Stimulated activated CD8-positive, alpha-beta memory T cell treated with anti-CD3 and anti-CD28 coated beads, Interleukin-15, amount 100 ng/mL, for 4 hours (primary cell): ENCODE data around the gene DCLRE1A.

Source experiments
- DNase-seq, 2 donors: peaks; one replicate each; pipeline ENCODE4 v3.0.0-alpha.2; 2020; ENCODE audit warnings: low read depth in 2 of 2

The DCLRE1A gene

DNA sequence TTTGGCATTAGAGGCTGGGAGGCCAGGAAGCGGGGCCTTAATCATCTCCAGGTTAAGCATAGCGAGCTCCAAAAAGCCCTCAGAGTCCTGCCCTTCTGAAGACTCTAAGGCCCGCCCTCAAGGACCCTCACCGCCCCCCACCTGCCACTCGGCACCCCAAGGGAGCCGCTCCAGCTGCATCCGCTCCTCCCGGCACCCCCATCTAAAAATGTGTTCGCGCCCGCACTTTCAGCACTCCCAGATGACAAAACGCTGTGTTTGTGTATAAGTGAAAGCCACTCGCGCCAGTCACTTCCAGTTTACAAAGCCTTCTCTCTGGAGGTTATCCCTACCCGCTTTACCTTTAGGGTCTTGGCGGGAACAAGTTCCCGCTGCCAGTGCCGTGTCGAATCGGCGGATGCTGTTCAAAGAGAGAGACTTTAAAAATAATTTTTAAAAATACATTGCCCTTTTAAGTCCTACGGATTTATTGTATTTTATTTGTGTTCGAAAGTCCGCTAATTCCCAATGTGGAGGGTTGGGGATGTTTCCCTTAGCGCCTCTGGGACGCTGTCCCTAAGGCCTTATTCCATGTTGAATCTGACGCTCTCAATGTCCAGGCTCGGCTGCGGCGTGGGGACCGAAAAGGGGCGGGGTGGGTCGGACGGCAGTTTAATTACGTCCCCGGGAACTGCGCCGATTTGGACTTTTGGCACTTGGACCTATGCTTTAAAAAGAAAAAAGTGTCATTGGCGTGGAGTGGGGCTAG lies at the start of gene DCLRE1A, which contains the start of gene NHLRC2:
Gene DCLRE1A, minus strand, starts transcription at position 70 of the 748 bp plus-strand sequence. CDS start 900 bp downstream, outside the sequence.
Gene NHLRC2, plus strand, starts transcription at position 649 of the 748 bp plus-strand sequence. CDS start 212 bp downstream, outside the sequence.
- peak; percentile 35 to 48 for DNase-seq

DNA sequence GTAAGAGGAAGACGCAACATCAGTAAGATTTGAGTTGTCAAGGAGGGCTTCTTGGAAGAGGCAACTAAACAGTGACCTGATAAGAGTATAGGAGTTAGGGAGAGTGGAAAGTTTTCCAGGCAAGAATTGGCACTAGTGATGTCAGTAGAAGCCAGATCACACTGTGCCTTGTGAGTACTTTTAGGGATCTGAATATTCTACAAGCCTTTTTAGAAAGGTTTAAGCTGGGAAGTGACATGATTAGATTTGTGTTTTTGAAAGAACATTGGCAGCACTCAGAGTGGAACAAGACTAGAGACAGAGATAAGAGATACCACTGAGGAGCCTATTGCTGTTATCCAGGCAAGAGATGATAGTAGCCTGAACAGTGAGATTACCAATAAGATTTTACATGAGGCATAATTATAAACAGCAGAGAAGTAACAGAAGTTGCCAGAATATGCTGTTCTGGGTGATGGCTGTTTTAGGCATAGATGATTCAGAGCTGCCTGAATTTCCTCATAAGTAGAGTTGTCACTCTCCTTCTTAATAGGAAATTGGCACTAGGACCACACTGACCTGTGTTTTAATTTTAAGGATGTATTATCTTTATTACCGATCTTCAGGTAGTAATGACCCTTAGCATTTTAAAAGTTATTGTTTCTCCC lies 46.2 kb upstream of the DCLRE1A start:
- DNase-seq: no peak

GRCh38 chr10:113897693-113898618 lies 44.1 kb upstream of the DCLRE1A start:
- no peak for DNase-seq

DNA sequence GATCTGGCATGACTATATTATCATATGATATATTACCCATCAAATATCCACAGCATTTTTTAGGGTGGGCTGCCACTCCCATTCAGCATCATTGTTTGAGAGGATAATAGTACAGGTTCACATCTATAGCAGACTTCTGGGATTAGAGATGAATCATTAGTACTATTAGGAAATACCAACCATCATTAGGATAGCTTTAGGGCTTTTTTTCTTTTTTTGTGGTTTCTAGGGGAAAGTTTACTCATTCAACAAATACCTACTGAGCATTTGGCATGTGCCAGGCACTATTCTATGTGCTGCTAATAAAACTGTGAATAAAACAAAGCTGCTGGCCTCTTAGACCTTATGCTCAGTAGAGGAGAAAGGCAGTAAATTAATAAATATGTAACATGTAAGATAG lies 41.1 kb upstream of the DCLRE1A start:
- DNase-seq: no peak

DNA sequence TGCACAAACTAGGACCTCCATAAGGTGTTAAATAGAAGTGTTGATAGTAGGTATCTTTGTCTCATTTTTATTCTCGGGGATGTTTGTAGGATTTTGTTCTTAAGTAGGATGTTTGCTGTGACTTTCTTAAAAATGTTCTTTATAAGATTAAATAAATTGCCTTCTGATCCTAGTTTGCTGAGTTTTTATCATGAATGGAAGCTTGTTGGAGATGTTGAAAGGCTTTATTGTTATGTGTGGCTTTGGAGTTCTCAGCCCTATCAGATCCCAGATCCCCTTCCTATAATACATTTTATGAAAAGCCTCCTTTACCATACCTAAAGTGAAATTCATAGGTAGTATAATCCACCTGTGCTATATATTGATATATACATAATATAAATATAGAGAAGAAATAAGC lies 40.7 kb upstream of the DCLRE1A start:
- no peak for DNase-seq

DNA sequence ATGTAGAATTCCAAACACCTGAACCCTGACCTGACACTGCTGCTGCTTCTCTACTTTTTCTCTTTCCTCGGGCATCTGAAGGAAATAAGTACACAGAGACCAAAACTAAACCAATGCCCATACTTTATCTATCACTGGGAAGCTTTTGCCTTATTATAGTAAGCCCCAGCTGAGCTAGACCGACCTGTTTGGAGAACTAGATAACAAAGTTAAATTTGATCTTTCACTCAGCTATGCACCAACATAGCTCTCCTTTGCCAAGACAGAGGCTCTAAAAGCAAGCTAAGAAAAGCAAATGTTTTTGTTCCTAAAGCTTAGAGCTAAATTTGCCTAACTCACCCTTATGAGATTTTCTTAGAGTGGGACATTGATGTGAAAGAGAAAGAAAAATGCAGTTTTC lies 39.7 kb upstream of the DCLRE1A start:
- DNase-seq: no peak

DNA sequence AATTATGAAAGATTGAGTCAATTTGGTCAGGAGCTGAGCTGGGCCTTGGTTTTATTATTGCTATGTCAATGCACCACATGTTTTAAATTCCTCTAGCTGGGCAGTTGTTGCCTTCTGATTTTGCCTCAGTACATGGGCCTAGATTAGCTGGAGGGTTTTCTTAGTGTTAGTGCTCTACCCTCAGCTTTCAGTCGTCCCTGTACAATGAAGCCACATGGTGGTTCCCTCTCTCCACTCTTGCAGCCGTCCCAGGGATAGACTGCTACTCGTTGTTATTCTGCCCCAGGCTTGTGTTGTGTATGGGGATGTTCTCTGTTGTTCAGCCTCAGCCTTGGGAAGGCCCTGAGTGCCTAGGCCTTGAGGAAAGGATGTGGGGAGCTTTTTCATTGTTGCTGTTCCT lies 37.6 kb upstream of the DCLRE1A start:
- no peak for DNase-seq

GRCh38 chr10:113890769-113891168 lies 36.9 kb upstream of the DCLRE1A start:
- DNase-seq: no peak

- DNase-seq: no peak
Measured at GRCh38 chr10:113889911-113890310, 36.0 kb upstream of the DCLRE1A start.

- DNase-seq: no peak
Measured at GRCh38 chr10:113882240-113882639, 28.4 kb upstream of the DCLRE1A start.

- no peak for DNase-seq
Measured at GRCh38 chr10:113880236-113880635, 26.4 kb upstream of the DCLRE1A start.

DNA sequence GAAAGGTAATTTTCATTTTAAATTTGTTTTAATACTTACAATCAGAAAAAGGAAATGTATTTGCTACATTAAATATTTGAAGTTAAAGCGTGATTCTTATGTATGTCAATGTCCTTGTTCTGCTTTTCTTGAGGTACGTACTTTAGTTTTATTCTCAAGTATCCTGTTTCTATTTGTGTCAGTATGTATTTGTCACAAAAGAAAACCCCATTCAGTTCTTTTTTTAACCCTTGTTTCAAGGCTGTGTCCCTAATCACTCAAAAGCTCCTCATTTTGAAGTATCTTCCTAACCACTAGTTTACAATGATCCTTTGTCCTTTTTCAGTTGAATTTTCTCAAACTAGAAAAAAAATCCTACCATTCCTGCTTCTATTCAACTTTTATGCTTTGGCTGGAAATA lies 25.8 kb upstream of the DCLRE1A start:
- no peak for DNase-seq

- no peak for DNase-seq
Measured at GRCh38 chr10:113876461-113876860, 22.6 kb upstream of the DCLRE1A start.

- no peak for DNase-seq
Measured at GRCh38 chr10:113875212-113875611, 21.3 kb upstream of the DCLRE1A start.

GRCh38 chr10:113872139-113873030 lies 18.5 kb upstream of the DCLRE1A start:
- no peak for DNase-seq

- no peak for DNase-seq
Measured at GRCh38 chr10:113869789-113870188, 15.9 kb upstream of the DCLRE1A start.

DNA sequence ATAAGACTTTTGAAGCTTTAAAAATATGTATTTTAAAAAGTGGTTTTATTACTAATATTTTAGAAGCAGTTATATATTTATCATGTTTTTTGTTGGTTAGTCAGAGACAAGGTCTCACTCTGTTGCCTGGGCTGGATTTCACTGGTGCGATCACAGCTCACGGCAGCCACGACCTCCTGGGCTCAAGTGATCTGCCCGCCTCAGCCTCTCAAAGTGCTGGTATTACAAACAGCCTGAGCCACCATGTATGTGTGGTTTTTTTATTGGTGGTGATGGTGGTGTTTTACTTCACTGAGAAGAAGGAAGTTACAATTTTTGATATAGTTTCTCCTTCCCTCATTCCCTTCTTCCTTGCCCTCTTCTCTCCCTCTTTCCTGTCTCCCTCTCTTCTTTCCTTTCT lies 14.0 kb upstream of the DCLRE1A start:
- no peak for DNase-seq

GRCh38 chr10:113866551-113867394 lies 12.9 kb upstream of the DCLRE1A start:
- no peak for DNase-seq

- DNase-seq: no peak
Measured at GRCh38 chr10:113865901-113866300, 12.0 kb upstream of the DCLRE1A start.

GRCh38 chr10:113859261-113859660 lies 5.4 kb upstream of the DCLRE1A start:
- no peak for DNase-seq
